GM12891 (cell line): ENCODE measurements around the gene ABHD14A.

Experiments
- PAX5 ChIP-seq: IDR thresholded peaks from 2 replicates; pipeline ENCODE4 v1.6.1; 2011; ENCODE audit warnings: low read length, moderate library complexity, mild to moderate bottlenecking; ENCODE audit not compliant: insufficient read depth, severe bottlenecking
- POLR2A ChIP-seq: IDR thresholded peaks from 2 replicates; pipeline ENCODE4 v1.6.1; 2011; ENCODE audit warnings: low read depth, low read length, control low read depth
- POLR2AphosphoS5 ChIP-seq: IDR thresholded peaks from 2 replicates; pipeline ENCODE4 v1.6.1; 2011; ENCODE audit warnings: low read depth, low read length, control low read depth
- SPI1 ChIP-seq: IDR thresholded peaks from 2 replicates; pipeline ENCODE4 v1.6.1; 2011; ENCODE audit warnings: low read depth, low read length, control low read depth
- TAF1 ChIP-seq: IDR thresholded peaks from 2 replicates; pipeline ENCODE4 v1.6.1; 2011; ENCODE audit warnings: low read depth, low read length, control low read depth

DNA sequence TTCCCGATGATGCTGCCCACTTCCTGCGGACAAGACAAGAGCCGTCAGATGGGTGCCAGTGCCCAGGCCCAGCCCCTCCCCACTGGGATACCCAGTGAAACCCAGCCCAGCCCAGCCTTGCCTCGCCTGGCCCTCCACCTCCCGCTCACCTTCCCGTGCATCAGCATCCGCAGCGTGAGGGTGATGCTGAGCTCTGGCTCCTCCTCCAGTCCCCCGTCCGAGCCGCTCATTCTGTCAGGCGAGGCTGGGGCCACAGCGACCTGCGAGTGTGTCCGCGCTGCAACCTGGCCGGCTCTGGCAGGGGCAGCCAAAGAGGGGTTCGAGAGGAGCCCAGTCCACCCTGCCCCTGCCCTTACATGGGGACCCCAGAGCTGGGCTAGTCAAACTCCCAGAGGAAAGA, 13.9 kb upstream of the ABHD14A start:
- TF ChIP-seq POLR2A (no peak), PAX5 (no peak), SPI1 (no peak), POLR2AphosphoS5 (no peak), TAF1 (no peak)
